GM10248 (cell line): Measurements from ENCODE around the gene NDST1.
"Not testable (repeated sequence)": the region's sequence is repeated elsewhere in the genome, so short reads cannot be mapped to it uniquely, and the experiment has no call there.

ENCODE experiments used
- CTCF ChIA-PET: fragments of 300-600 bp; sonication (Branson Sonifier 250); formaldehyde crosslinking; extraction: SDS; loops from one replicate; lab custom pipeline; 2021; ENCODE audit warnings: antibody characterized with exemption; lab: Yijun Ruan, JAX
- POLR2A ChIA-PET: fragments of 350-650 bp; sonication (Branson Sonifier 250); formaldehyde crosslinking; extraction: SDS; loops from one replicate; lab custom pipeline; 2020; ENCODE audit warnings: antibody characterized with exemption; lab: Yijun Ruan, JAX
- DNase-seq: peaks from one replicate; pipeline ENCODE4 v3.0.0; 2012; ENCODE audit errors: extremely low spot score
- CTCF ChIP-seq: IDR thresholded peaks from 2 replicates; pipeline ENCODE4 v1.5.1; 2012; ENCODE audit warnings: mild to moderate bottlenecking, low read depth; ENCODE audit errors: extremely low read depth, missing control alignments, control extremely low read depth

The NDST1 gene

DNA sequence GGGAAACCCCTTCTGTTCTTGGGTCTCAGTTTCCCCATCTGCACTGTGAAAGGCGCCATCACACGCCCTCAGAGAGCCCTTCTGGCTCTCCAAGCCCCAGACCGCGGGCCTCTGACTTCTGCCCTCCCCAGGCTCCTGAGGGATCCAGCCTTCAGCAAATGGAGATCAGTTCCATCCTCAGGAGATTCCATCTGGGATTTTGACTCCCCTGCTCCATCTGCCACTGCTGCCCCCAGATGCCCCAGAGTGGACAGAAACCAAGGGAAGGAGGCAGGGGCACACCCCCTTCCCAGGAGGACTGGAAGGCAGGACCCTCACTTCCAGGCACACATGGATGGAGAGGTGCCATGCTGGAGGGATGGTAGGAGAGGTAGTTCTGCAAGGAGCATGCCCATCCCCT, 39.7 kb upstream of the NDST1 start:
- POLR2A ChIA-PET = no interaction called here
- CTCF ChIA-PET = no interaction called here
- no peak for TF ChIP-seq CTCF
- no peak for DNase-seq

- ChIA-PET POLR2A (no interaction called here), CTCF (interaction anchor here (1.7 kb wide), 1 partner anchor 11 kb away, joined by 7 read pairs; no protein-coding TSS in a partner anchor)
- no peak for DNase-seq
- TF ChIP-seq CTCF = no peak
Observed at GRCh38 chr5:150469718-150470469, 38.0 kb upstream of the NDST1 start.

DNA sequence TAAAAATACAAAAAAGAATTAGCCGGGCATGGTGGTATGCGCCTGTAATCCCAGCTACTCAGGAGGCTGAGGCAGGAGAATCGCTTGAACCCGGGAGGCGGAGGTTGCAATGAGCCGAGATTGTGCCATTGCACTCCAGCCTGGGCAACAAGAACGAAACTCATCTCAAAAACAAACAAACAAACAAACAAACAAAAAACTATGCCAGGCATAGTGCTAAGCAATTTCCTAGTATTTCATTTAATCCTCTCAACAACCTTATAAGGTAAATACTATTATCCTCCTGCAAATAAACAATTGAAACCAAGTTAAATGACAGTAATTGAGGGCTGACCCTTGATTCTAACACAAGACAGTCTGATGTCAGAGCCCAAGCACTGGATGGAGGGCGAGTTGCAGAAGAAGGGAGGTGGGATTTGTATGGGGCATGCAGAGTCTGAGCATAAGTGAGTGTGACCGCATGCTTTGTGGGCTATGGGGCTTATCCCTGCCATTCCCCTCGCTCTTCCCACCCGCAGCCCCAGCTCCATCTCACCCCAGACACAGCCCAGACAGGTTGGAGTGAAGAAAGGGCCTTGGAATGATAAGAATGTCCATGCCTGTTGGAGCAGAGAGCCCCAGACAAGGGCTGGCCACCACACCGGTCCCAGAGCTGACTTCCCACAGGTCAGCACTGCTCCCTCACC, 34.1 kb upstream of the NDST1 start:
- no peak for TF ChIP-seq CTCF
- ChIA-PET POLR2A (no interaction called here), CTCF (interaction anchor here (1.3 to 4.4 kb wide), 3 partner anchors 13 to 76 kb away, joined by 3 to 20 read pairs (median 4); no protein-coding TSS in a partner anchor)
- no peak for DNase-seq

DNA sequence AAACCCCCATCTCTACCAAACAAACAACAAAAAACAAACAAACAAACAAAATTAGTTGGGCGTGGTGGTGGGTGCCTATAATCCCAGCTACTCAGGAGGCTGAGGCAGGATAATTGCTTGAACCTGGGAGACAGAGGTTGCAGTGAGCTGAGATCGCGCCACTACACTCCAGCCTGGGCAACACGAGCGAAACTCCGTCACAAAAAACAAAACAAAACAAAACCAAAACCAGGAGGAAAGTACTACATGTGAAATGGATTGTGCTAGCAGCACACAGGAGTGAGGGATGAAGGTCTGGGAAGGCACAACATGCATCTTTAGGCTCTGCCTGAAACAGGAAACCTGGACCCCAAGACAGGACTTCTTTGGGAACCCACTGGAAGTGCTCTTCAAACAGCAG, 31.4 kb upstream of the NDST1 start:
- POLR2A ChIA-PET, DNase-seq: not testable (repeated sequence)
- CTCF ChIA-PET = interaction anchor here (1.7 kb wide), 1 partner anchor 11 kb away, joined by 4 read pairs; no protein-coding TSS in a partner anchor

GRCh38 chr5:150479416-150479815, 28.5 kb upstream of the NDST1 start:
- no peak for DNase-seq
- no peak for TF ChIP-seq CTCF
- CTCF ChIA-PET = interaction anchor here (1.0 to 1.4 kb wide), 4 partner anchors 10 to 20 kb away, joined by 3 to 4 read pairs (median 4); no protein-coding TSS in a partner anchor
- POLR2A ChIA-PET = interaction anchor here (0.6 to 0.7 kb wide), 2 partner anchors 162 to 180 kb away, joined by 3 to 6 read pairs; no protein-coding TSS in a partner anchor

GRCh38 chr5:150481708-150481965, 26.3 kb upstream of the NDST1 start:
- POLR2A ChIA-PET = no interaction called here
- TF ChIP-seq CTCF = no peak
- CTCF ChIA-PET = interaction anchor here (1.2 kb wide), 1 partner anchor 71 kb away, joined by 3 read pairs; no protein-coding TSS in a partner anchor
- no peak for DNase-seq

DNA sequence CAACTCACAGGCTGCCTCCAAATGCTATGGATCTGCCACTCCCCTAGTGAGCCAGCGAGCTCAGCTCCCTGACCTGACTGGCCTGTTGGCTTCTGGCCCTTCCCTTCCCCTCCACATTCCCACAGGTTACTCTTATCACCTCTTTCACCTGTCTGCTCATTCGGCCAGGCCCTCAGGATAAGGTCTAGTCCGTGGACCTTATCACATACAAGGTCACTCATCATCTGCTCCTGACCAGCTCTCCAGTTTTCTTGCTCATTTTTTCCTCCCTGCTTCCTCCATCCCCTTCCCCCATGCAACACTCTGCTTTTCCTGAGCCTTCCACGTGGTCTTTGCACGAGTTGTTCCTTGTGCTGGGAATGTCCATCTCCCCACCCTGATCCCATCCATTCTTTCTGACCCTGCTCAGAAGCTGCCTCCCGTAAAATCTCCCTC, 25.9 kb upstream of the NDST1 start:
- no peak for DNase-seq
- TF ChIP-seq CTCF = no peak
- ChIA-PET POLR2A (no interaction called here), CTCF (interaction anchor here (1.1 to 1.2 kb wide), 2 partner anchors 32 to 71 kb away, joined by 3 to 4 read pairs; no protein-coding TSS in a partner anchor)
